NCI-H2227 (cell line): ENCODE results near the gene FARSB.

Experiments
- DNase-seq: peaks from one replicate; lab custom pipeline; 2025; ENCODE audit not compliant: unreplicated experiment; lab: John Stamatoyannopoulos, UW

The FARSB gene

GRCh38 chr2:222668494-222669154 lies 12.7 kb upstream of the FARSB start:
- DNase-seq: no peak

- no peak for DNase-seq
These were observed 7.6 kb upstream of the FARSB start for GRCh38 chr2:222663479-222663878.

GRCh38 chr2:222656526-222657446 lies 894 bp upstream of the FARSB start:
- peak; percentile 24 for DNase-seq

GRCh38 chr2:222653280-222653679 lies 2.6 kb downstream of the FARSB start:
- DNase-seq: no peak

- DNase-seq: peak; percentile 12
These were observed 3.2 kb downstream of the FARSB start for GRCh38 chr2:222652491-222653255.

GRCh38 chr2:222651718-222652418 lies 4.0 kb downstream of the FARSB start:
- no peak for DNase-seq

GRCh38 chr2:222649801-222650200 lies 6.1 kb downstream of the FARSB start:
- DNase-seq: no peak

- DNase-seq: no peak
These were observed 9.9 kb downstream of the FARSB start for GRCh38 chr2:222646008-222646407.

- DNase-seq: no peak
These were observed 12.8 kb downstream of the FARSB start for GRCh38 chr2:222643134-222643533.

- DNase-seq: no peak
These were observed 14.6 kb downstream of the FARSB start for GRCh38 chr2:222641336-222641735.

- no peak for DNase-seq
These were observed 18.8 kb downstream of the FARSB start for GRCh38 chr2:222637067-222637466.

- no peak for DNase-seq
These were observed 20.6 kb downstream of the FARSB start for GRCh38 chr2:222635295-222635694.

GRCh38 chr2:222627764-222628163 lies 28.1 kb downstream of the FARSB start:
- no peak for DNase-seq

GRCh38 chr2:222623756-222624309 lies 32.1 kb downstream of the FARSB start:
- no peak for DNase-seq

GRCh38 chr2:222622910-222623309 lies 33.0 kb downstream of the FARSB start:
- no peak for DNase-seq

GRCh38 chr2:222621893-222622292 lies 34.0 kb downstream of the FARSB start:
- DNase-seq: no peak

- no peak for DNase-seq
These were observed 40.6 kb downstream of the FARSB start for GRCh38 chr2:222615320-222615719.

- peak; percentile 78 for DNase-seq
These were observed 42.1 kb downstream of the FARSB start for GRCh38 chr2:222613715-222614331.

GRCh38 chr2:222611684-222612083 lies 44.2 kb downstream of the FARSB start:
- DNase-seq: no peak

- peak; percentile 5 for DNase-seq
These were observed 45.1 kb downstream of the FARSB start for GRCh38 chr2:222610746-222611145.
